Left lung (tissue), 10 donors: ENCODE data around the gene GXYLT1. TPM values are rescaled to one million over a fixed set of nuclear protein-coding genes. Genes with fewer than 3 reads are reported as not detected.
A peak's percentile ranks its signal among the peaks of the same experiment; 100 is the strongest.

ENCODE experiments used
- ATAC-seq: fragments of 200-7000 bp; cut with Tn5 transposase; one replicate; pipeline ENCODE4 v1.9.1; 2020; ENCODE audit warnings: moderate library complexity
- DNase-seq, 4 donors: peaks; one replicate each; pipeline ENCODE4 v3.0.0-alpha.2; 2013 to 2020
- H3K27ac ChIP-seq, 2 donors: fragments of 200-600 bp; sonication (generic) in 1 of 2; one replicate each; pipeline versions ENCODE4 v1.5.0 to v1.8.0; 2020 to 2021
- H3K27me3 ChIP-seq, 2 donors: fragments of 200-600 bp; sonication (generic) in 1 of 2; one replicate each; pipeline versions ENCODE4 v1.5.0 to v1.8.0; 2020 to 2021
- H3K36me3 ChIP-seq, 2 donors: fragments of 200-600 bp; sonication (generic) in 1 of 2; one replicate each; pipeline versions ENCODE4 v1.5.0 to v1.8.0; 2020 to 2021
- H3K4me1 ChIP-seq, 2 donors: fragments of 200-600 bp; one replicate each; pipeline ENCODE4 v1.8.0; 2021
- H3K4me3 ChIP-seq, 2 donors: fragments of 200-600 bp; sonication (generic) in 1 of 2; one replicate each; pipeline versions ENCODE4 v1.5.0 to v1.8.0; 2020 to 2021; ENCODE audit warnings: mild to moderate bottlenecking in 1 of 2
- H3K9me3 ChIP-seq, 2 donors: fragments of 200-600 bp; sonication (generic) in 1 of 2; one replicate each; pipeline versions ENCODE4 v1.5.0 to v1.8.0; 2020 to 2021
- CTCF ChIP-seq, 2 donors: fragments of 200-600 bp; sonication (generic) in 1 of 2; IDR thresholded peaks; one replicate each; pipeline versions ENCODE4 v1.5.0 to v1.8.0; 2021; ENCODE audit warnings: antibody characterized with exemption in 2 of 2
- intact Hi-C, 2 donors: fragments of 100-400 bp; cut with DNase I; formaldehyde crosslinking; loops; one replicate each; pipeline versions ENCODE4 v1.11.2 to v1.14.2; 2022
- polyA plus RNA-seq, 6 donors: library from polyadenylated mRNA; unstranded; fragments of 120-200 nt; gene quantifications; one replicate each; pipeline ENCODE4 v1.2.1, GENCODE V29; 2013; ENCODE audit not compliant: insufficient read length in 6 of 6
- total RNA-seq, 2 donors: library from RNA; stranded (reverse); fragmentation: NEBNext Ultra II Directional; extraction: Animal tissue kit (Norgen Biotek cat#: 25700); gene quantifications; one replicate each; pipeline ENCODE4 v1.2.1, GENCODE V29; 2021
- donor health status: DM: no; HTN: yes; CAD: no.
- donor health status: DM: no; HTN: no; CAD: no.

Gene GXYLT1
- total and polyA plus RNA-seq, 8 donors, result 14.5 to 23.9 (median 20.8) TPM

- ATAC-seq, result no peak
- peaks cover 0 to 11% of the 10 kb centered on the region in 2 donors for H3K36me3 ChIP-seq
- H3K4me1 ChIP-seq, result no peaks in the 10 kb centered on the region
- no peak for DNase-seq
- no peak overlapping the region for H3K27ac ChIP-seq
- TF ChIP-seq CTCF (IDR thresholded peaks at IDR 0.05), result no peak
- intact Hi-C loops, result no loop called here
- H3K9me3 ChIP-seq, result no peaks in the 10 kb centered on the region
- H3K4me3 ChIP-seq, result no peak overlapping the region
- H3K27me3 ChIP-seq, result no peaks in the 10 kb centered on the region
These were observed 43.1 kb upstream of the GXYLT1 start for GRCh38 chr12:42187799-42188198.

GRCh38 chr12:42186793-42187192, 42.1 kb upstream of the GXYLT1 start:
- DNase-seq (no peak), ATAC-seq (no peak)
- no peaks in the 10 kb centered on the region for H3K27me3 ChIP-seq
- TF ChIP-seq CTCF (IDR thresholded peaks at IDR 0.05), result no peak
- no peaks in the 10 kb centered on the region for H3K4me1 ChIP-seq
- intact Hi-C loops, result no loop called here
- no peak overlapping the region for H3K27ac ChIP-seq
- peaks cover 0 to 5% of the 10 kb centered on the region in 2 donors for H3K36me3 ChIP-seq
- no peaks in the 10 kb centered on the region for H3K9me3 ChIP-seq
- no peak overlapping the region for H3K4me3 ChIP-seq

GRCh38 chr12:42182394-42182793, 37.7 kb upstream of the GXYLT1 start:
- Histone ChIP-seq H3K4me3 (no peak overlapping the region), H3K36me3 (peaks cover 0 to 5% of the 10 kb centered on the region in 2 donors), H3K9me3 (no peaks in the 10 kb centered on the region), H3K4me1 (no peaks in the 10 kb centered on the region), H3K27me3 (no peaks in the 10 kb centered on the region), H3K27ac (no peak overlapping the region)
- intact Hi-C loops, result no loop called here
- ATAC-seq, result no peak
- no peak for TF ChIP-seq CTCF (IDR thresholded peaks at IDR 0.05)
- no peak for DNase-seq

GRCh38 chr12:42180990-42181596, 36.4 kb upstream of the GXYLT1 start:
- no peaks in the 10 kb centered on the region for H3K27me3 ChIP-seq
- ATAC-seq, result peak; percentile 37

GRCh38 chr12:42178101-42178500, 33.4 kb upstream of the GXYLT1 start:
- TF ChIP-seq CTCF (IDR thresholded peaks at IDR 0.05), result no peak
- intact Hi-C loops, result no loop called here
- no peak overlapping the region for H3K27ac ChIP-seq

More at GRCh38 chr12:42180990-42181596, 36.4 kb upstream of the GXYLT1 start:
- TF ChIP-seq CTCF (IDR thresholded peaks at IDR 0.05), result no peak
- H3K27ac ChIP-seq, result no peak overlapping the region
- H3K9me3 ChIP-seq, result no peaks in the 10 kb centered on the region
- H3K4me3 ChIP-seq, result no peak overlapping the region
- intact Hi-C loops, result no loop called here
- peaks cover 0 to 5% of the 10 kb centered on the region in 2 donors for H3K36me3 ChIP-seq
- DNase-seq, result peak in 2 of 4 donors; percentile 1 to 2
- no peaks in the 10 kb centered on the region for H3K4me1 ChIP-seq

More at GRCh38 chr12:42178101-42178500, 33.4 kb upstream of the GXYLT1 start:
- H3K4me3 ChIP-seq, result no peak overlapping the region
- no peaks in the 10 kb centered on the region for H3K4me1 ChIP-seq
- no peaks in the 10 kb centered on the region for H3K9me3 ChIP-seq
- ATAC-seq (no peak), DNase-seq (no peak)
- H3K36me3 ChIP-seq, result no peaks in the 10 kb centered on the region
- no peaks in the 10 kb centered on the region for H3K27me3 ChIP-seq
